SK-N-SH (cell line): ENCODE results near the gene RASSF1.

Experiments
- CHD2 ChIP-seq: fragments of 150-350 bp; IDR thresholded peaks from 2 replicates; pipeline ENCODE4 v1.6.1; 2018; ENCODE audit warnings: low read length; ENCODE audit not compliant: partially characterized antibody
- CTCF ChIP-seq: fragments of 200-600 bp; sonication (generic); IDR thresholded peaks from 2 replicates; pipeline ENCODE4 v1.6.1; 2017; ENCODE audit warnings: antibody characterized with exemption, mild to moderate bottlenecking, moderate library complexity
- ELF1 ChIP-seq: IDR thresholded peaks from 2 replicates; pipeline ENCODE4 v1.4.0; 2012
- EP300 ChIP-seq, 2 experiments: IDR thresholded peaks; 2 replicates each; pipeline versions ENCODE4 v1.4.0 to v1.6.1; 2012; ENCODE audit warnings: borderline replicate concordance in 1 of 2, low read depth in 1 of 2, low read length in 1 of 2
- FOXM1 ChIP-seq: IDR thresholded peaks from 2 replicates; pipeline ENCODE4 v1.4.0; 2012; ENCODE audit warnings: low read depth, mild to moderate bottlenecking
- JUND ChIP-seq: IDR thresholded peaks from 2 replicates; pipeline ENCODE4 v1.4.0; 2012
- MAX ChIP-seq: IDR thresholded peaks from 2 replicates; pipeline ENCODE4 v1.4.0; 2012; ENCODE audit warnings: low read depth
- REST ChIP-seq: IDR thresholded peaks from 2 replicates; pipeline ENCODE4 v1.6.1; 2012; ENCODE audit warnings: mild to moderate bottlenecking, low read depth, low read length, moderate library complexity
- TAF1 ChIP-seq: IDR thresholded peaks from 2 replicates; pipeline ENCODE4 v1.6.1; 2012; ENCODE audit warnings: low read depth, mild to moderate bottlenecking, low read length, moderate library complexity, borderline replicate concordance
- USF2 ChIP-seq: fragments of 150-350 bp; IDR thresholded peaks from 2 replicates; pipeline ENCODE4 v1.6.1; 2017; ENCODE audit warnings: antibody characterized with exemption, low read length, low read depth, borderline replicate concordance

- TF ChIP-seq MAX (no peak), CTCF (0 out of 2 replicates have a peak, but pooled peaks have one; percentile 23), CHD2 (no peak), FOXM1 (no peak), EP300 (IDR thresholded peaks at IDR 0.05; ENCODE audit: borderline replicate concordance in 1 of 2, low read depth in 1 of 2, low read length in 1 of 2) (no peak), TAF1 (no peak), REST (no peak), USF2 (no peak), ELF1 (no peak), JUND (no peak)
Measured at GRCh38 chr3:50297896-50298725, 42.5 kb downstream of the RASSF1 start.
